GM21717 (cell line): Measurements from ENCODE around the gene CSNK1G2.

Source experiments
- ATAC-seq: cut with Tn5 transposase; IDR thresholded peaks from one replicate; pipeline ENCODE4 v1.9.1; 2021; ENCODE audit warnings: mild to moderate bottlenecking, moderate library complexity; ENCODE audit not compliant: unreplicated experiment

CSNK1G2 gene

DNA sequence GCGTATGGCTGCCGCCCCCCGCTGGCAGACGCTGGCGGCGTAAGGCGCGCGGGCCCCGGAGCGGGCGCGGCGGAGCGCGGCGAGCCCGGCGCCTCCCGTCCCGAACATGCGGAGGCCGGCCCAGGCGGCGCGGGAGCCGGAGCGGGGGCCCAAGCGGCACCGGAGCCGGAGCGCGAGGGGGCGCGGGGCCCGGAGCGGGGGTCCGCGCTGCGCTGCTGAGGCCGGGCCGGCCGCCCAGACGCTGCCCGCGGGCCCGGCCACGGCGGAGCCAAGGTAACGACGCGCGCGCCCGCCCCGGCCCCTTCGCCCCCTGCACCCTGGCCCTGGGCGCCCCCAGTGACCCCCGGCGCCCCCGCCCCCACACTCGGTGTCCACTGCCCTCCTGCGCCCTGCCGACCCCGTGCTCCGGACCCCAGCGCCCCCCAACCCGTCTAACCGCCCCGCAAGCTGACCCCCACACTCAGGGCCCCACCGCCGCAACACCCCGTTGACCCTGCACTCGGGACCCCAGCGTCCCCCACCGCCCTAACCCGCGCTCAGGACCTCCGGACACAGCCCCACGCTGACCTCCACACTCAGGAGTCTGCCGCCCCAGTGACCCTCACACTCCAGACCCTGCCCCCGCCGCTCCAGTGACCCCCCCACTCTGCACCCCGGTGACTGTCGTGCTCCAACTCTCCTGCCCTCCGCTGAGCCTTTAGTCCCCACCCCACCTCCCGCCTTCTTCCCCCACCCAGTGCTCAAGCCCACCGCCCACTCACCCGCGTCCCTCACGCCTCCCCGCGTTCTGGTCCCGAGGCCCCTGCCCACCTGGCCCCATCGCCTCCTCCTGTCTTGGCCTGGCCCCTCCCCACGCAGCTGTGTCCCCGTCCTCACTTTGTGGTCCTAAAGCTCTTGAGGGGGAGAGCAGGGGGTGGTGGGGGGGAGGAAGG, at the start of gene CSNK1G2:
Gene CSNK1G2, plus strand, starts transcription at position 27 of the 932 bp plus-strand sequence. CDS start 28,601 bp downstream, outside the sequence.
- no peak for ATAC-seq

DNA sequence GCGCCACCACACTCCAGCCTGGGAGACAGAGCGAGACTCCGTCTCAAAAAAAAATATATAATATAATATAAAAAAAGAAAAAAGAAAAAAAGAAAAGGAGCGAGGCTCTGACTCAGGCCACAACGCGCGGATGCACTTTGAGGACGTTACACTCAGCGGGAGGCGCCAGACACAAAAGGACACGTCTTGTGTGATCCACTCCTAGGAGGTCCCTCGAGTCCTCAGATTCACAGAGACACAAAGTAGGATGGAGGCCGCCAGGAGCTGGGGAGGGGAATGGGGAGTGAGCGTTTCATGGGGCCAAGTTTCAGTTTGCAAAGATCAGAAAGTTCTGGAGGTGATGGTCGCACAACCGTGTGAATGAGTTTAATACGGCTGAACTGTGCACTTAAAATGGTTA, 47.2 kb upstream of the CSNK1G2 start:
- no peak for ATAC-seq

DNA sequence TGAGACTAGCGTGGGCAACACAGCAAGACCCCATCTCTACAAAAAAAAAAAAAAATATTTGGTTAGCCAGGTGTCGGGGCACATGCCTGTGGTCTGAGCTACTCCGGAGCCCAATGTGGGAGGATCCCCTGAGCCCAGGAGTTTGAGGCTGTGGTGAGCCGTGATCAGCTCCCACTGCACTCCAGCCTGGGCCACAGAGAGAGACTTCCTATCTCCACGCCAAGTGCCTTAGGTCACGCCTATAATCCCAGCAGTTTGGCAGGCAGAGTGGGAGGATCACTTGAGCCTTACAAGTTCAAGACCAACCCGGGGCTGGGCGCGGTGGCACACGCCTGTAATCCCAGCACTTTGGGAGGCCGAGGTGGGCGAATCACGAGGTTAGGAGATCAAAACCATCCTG, 44.5 kb upstream of the CSNK1G2 start:
- ATAC-seq: no peak

DNA sequence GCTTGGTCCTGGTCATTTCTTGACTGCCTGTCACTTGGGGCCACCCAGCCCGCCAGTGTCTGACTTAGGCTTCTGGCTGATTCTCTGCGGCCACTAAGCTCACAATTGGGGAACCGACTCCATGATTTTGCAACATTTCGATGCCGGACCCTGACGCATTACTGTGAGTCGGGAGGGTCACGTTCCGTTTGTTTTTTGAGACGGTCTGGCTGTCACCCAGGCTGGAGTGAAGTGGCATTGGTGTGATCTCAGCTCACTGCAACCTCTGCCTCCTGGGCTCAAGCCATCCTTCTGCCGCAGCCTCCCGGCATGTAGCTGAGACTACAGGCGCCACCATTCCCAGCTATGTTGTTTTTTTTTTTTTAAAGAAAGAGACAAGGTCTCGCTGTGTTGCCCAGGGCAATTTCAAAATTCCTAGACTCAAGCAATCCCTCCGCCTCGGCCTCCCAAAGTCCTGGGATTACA, 39.0 kb upstream of the CSNK1G2 start:
- ATAC-seq: no peak

DNA sequence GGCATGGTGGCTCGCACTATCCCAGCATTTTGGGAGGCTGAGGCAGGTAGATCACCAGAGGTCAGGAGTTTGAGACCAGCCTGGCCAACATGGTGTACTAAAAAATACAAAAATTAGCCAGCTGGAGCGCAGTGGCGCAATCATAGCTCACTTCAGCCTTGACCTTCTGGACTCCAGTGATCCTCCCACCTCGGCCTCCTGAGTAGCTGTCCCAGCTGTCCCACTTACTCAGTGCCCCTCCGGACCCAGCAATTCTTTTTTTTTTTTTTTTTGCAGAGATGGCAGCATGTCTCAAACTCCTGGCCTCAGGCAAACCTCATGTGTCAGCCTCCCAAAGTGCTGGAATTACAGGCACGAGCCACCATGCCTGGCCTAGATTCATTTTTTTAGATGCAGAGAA, 38.0 kb upstream of the CSNK1G2 start:
- no peak for ATAC-seq

DNA sequence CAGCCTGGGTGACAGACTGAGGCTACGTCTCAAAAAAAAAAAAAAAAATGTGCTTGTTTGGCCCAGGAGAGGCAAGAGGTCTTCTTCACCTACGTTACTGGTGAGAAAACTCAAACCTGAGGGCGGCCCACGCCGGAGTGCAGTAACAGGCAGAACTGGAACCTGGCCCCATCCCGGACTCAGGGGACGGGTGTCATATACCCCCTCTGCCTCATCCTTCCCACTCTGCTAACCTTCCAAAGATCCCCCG, 36.2 kb upstream of the CSNK1G2 start:
- ATAC-seq: no peak

DNA sequence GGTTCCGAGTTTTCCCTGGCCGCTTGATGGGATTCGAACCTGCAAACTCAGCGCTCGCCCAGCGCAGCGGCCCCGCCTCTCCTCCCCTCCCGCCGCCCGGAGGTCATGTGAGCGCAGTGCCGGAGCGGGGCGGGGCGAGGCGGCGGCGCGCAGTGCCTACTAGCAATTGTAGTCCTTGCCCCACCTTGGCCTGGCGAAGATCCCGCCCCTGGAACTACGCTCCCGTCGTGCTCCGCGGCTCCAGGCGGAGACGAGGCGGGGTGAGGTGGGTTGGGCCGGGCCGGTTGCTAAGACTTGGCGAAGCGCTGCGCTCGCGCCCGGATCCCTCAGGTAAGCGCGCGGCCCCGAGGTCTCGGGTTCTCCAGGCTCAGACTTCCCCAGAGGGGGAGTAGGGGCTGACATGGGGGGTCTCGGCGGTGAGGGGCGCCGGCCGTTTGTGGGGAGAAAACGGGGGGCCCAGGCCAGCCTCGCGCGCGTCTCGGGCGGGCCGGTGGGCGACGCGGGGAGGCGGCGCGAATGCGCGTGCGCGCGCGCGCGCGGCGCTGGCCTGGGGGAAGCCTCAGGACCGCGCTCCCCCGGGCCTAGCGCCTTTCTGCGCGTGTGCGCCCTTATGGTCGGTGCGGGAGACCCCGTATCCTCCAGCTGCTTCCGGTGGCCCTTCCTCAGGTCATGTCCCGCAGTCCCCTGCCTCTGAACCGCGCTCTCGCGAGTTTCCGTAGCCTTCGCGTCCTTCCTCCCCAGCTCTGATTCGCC, 35.7 kb upstream of the CSNK1G2 start, which contains the start of the genes ADAT3 and SCAMP4:
Gene ADAT3, plus strand, starts transcription at position 290 of the 753 bp plus-strand sequence. CDS start 6,649 bp downstream, outside the sequence.
Gene SCAMP4, plus strand, starts transcription at position 290 of the 753 bp plus-strand sequence. CDS start 9,621 bp downstream, outside the sequence.
- peak; percentile 64 for ATAC-seq

DNA sequence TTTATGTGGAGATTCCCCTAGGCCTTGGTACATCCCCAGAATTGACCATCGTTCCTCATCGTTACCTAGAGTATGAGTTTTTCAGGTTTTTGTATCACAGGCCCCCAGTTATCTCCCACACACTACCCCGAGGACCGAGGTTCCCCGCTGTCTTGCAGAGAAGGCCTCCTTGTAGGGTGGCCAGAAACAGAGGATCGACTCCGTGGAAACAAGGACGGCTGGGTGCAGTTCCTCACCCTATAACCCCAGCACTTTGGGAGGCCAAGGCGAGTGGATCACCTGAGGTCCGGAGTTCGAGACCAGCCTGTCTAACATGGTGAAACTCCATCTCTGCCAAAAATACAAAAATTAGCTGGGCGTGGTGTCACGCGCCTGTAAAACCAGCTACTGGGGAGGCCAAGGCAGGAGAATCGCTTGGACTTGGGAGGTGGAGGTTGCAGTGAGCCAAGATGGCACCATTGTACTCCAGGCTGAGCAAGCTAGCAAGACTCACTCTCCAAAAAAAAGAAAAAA, 35.1 kb upstream of the CSNK1G2 start:
- no peak for ATAC-seq

DNA sequence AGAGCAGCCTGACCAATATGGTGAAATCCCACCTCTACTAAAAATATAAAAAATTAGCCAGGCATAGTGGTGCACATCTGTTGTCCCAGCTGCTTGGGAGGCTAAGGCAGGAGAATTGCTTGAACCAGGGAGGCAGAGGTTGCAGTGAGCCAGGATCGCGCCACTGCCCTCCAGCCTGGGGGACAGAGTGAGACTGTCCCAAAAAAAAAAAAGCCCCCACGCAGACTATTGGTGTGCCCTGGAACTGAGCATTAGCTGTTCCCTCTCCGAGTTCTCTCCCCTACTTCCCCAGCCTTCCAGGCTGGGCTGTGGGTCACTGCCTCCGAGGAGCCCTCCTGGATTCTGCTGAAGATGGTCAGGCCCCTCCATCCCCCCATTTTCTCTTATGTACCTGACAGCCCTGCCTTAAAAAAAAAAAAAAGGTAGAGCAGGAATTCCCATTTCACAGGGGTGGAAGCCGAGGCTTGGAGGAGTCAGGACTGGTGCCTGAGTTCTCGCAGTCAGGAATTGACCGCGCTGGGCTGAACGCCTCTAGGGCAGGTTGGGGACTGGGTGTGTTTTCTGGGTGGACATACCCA, 33.9 kb upstream of the CSNK1G2 start:
- ATAC-seq: no peak

DNA sequence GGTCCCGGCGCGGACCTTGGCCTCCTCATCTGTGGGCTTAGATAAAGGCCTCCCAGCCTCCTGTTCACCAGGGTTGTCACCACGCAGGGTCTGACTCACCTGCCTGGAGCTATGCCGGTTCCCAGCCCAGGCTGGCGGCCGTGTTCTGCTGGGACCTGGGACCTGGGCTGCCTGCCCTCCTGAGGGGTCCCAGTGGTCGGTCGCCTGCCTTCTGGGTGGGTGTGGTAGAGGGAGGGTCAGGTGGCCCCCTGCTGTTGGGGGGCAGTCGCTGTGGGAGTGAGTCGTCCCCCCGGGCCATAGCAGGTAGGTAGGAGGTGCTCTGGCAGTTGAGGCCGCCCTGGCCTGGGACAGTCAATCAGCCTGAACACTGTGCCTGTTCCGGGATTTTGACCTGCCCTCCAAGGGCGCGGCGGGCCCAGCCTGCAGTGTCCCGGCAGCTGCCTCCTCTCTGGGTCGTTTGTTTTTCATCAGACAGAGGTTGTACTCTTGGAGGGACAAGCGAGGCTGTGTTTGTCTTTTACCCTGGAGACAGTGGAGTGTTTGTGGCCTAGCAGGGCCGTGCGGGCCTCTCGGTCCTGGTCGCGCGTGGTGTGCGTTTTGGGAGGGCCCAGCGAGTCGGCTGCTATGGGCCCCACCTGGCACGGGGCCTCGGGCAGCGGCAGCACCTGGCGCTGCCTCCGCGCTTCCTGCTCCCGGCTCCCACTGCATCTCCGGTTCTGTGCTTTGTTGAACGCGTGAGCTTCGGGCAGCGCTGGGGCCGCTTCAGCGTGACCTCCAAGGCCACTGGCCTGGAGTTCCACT, 33.2 kb upstream of the CSNK1G2 start:
- no peak for ATAC-seq

DNA sequence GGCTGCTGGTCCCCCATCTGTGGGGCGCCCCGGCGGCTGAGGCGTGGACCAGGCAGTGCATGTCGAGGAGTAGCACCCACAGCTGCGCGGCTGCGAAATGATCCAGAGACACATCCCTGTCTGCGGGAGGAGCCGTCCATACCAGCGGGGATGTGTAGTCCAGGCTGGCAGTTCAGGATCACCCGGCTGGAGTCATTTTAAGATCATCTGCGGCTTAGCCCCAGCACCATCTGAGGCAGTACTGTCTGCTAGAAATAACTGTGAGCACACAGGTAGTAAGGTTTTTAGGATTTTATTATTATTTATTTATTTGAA, 32.7 kb upstream of the CSNK1G2 start:
- ATAC-seq: no peak

DNA sequence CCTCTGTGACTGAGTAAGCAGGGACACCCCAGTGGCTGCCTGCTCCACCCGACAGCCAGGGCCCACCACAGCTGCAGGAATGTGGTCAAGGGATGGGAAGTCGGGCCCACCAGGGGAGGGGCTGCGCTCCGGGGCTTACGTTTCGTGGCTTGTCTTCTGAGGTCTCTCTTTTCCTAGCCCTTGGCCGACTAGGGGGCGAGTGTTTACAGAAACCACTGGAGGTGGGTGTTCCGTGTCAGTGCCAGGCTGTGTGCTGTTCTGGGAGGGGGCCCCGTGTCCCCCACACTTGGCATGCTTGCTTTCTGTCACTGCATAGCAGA, 31.3 kb upstream of the CSNK1G2 start:
- no peak for ATAC-seq

DNA sequence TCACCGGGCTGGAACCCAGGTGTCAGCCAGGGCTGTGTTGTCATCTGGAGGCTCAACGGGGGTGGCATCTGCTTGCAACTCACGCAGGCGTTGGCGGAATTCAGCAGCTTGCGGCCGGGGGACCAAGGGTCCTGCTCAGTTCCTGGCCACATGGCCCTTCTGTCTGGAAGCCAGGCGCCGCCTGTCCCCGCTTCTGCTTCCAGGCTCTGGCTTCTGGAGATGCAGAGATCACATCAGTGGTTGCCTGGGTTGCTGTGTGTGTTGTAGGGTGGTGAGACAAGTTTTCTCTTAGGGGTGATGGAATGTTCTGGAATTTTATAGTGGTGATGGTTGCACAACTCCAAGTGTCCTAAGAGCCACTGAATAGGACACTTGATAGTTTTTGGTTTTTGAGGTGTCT, 30.8 kb upstream of the CSNK1G2 start:
- no peak for ATAC-seq

DNA sequence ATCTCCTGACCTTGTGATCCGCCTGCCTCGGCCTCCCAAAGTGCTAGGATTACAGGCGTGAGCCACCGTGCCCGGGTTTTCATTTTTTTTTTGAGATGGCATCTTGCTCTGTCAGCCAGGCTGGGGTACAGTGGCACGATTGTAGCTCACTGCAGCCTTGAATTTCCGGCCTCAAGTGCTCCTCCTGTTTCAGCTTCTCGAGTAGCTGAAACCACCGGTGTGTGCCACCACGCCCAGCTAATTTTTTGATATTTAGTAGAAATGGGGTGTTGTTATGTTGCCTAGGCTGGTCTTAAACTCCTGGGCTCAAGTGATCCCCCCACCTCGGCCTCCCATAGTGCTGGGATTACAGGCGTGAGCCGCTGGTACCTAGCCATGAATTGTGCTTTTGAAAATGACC, 29.9 kb upstream of the CSNK1G2 start:
- ATAC-seq: no peak

DNA sequence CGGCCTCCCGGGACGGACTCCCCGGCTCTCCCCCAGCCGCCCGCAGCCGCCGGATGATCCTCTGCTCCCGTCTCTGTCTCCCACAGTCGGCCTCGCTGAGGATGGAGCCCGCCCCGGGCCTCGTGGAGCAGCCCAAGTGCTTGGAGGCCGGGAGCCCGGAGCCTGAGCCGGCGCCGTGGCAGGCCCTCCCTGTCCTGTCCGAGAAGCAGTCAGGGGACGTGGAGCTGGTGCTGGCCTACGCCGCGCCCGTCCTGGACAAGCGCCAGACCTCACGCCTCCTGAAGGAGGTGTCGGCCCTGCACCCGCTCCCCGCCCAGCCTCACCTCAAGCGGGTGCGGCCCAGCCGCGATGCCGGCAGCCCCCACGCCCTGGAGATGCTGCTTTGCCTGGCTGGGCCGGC, 29.0 kb upstream of the CSNK1G2 start:
- ATAC-seq: no peak

DNA sequence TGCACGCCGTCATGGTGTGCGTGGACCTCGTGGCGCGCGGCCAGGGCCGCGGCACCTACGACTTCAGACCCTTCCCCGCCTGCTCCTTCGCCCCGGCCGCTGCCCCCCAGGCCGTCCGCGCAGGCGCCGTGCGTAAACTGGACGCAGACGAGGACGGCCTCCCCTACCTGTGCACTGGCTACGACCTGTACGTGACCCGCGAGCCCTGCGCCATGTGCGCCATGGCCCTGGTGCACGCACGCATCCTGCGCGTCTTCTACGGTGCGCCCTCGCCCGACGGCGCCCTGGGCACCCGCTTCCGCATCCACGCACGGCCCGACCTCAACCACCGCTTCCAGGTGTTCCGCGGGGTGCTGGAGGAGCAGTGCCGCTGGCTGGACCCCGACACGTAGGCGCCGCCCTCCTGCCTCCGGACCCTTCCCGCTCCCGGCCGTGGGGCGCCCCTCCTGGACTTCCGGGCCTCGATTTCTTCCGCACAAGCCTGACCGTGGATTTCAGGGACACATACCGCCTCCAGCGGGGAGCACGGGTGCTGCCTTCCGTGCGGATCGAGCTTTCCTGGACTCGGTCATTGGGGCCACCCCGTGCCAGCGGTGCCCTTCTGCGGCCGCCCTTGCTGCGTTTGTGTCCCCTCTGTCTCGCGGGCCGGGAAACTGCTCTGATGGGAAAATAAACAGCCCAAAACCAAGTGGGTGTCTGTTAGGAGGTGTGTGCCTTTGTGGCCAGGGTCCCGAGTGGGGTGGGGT, 28.0 kb upstream of the CSNK1G2 start:
- no peak for ATAC-seq

DNA sequence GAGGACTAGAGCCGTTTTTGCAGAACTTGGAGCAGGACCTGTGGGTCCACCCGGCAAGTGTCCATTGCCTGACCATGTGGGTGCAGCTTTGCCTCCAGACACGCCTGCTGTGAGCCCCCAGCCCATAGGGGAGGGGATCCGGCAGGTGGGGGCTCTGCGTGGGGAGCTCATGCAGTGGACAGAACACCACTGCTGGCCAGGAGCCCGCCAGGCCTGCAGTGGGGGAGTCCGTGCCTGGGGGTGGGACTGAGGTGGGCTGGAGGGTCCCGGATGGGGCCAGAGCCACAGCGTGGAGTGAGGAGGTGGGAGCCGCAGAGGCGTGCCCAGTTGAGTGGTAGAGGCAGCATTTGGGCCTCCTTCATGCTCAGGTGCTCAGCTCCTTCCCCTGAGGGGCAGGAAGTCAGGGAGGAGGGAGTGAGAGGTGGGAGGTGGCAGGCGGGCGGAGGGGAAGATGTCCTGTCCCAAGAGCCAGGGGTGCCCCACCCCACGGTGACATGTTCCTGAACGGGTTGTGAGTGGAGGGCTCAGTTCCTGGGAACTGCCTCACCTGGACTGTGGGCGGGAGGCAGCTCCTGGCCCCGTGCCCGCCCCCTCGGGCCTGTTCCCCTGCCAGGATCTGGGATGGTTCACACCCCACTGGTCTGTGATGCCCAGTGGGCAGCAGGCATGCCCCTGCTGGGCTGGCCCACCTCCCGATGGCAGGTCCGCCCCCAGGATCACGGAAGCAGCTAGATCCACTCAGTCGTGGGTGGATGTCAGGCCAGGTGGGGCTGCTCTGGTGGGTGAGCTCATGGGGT, 27.0 kb upstream of the CSNK1G2 start:
- ATAC-seq: no peak

DNA sequence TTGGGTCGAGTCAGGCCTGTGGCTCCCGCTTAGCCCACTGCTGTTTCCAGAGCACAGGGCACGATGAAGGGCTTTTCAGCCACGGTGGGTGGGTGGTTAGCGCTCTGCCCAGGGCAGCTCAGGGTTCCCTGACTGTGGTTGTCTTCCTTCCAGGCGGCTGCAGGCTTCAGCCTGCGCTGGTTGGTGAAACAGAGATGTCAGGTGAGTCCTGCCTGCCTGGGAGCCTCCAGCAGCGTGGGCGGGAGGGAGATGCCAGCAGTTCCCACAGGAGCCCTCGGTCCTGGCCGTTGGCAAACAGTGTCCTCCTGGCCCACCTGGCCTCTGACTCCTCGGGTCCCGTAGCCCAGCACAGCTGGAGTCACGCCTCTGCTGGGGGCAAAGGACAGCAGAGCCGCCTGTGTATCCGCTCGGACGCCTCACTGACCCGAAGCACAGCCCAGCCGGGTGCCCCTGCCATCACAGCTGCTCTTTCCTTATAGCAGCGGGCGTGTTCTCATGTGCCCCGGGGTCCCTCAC, 26.1 kb upstream of the CSNK1G2 start:
- ATAC-seq: no peak

DNA sequence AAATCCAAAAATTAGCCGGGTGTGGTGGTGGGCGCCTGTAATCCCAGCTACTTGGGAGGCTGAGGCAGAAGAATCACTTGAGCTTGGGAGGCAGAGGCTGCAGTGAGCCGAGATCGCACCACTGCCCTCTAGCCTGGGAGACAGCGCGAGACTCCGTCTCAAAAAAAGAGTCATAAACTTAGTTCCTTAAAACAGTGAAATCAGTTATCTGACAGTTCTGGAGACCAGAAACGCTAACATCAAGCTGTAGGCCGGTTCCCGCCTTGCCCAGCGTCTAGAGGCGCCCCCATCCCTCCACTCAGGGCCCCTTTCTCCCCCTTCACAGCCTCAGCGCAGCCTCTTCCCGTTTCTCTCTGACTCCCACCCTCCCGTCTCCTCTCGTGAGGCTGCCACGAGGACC, 23.8 kb upstream of the CSNK1G2 start:
- ATAC-seq: no peak
